Measurements from ENCODE around the gene MPST.

GRCh38 chr22:36998620-36999351 is 20.8 kb upstream of the MPST start:
- no peak for TF ChIP-seq EZH2 (IDR thresholded peaks at IDR 0.05)
- TF ChIP-seq POLR2AphosphoS5 (IDR thresholded peaks at IDR 0.05; ENCODE audit: borderline replicate concordance, low read depth, low read length): no peak
- no peak for TF ChIP-seq FOXP2 (optimal IDR thresholded peaks at IDR 0.05; ENCODE audit: control extremely low read depth, extremely low read length, insufficient read depth)

All from SK-N-MC (cell line).